MM.1S (cell line): ENCODE data around the gene LPIN1.

Experiments
- EZH2 ChIP-seq: fragments of 300-600 bp; sonication (generic); optimal IDR thresholded peaks from 2 replicates; pipeline ENCODE3; 2017; ENCODE audit warnings: low read depth, mild to moderate bottlenecking, antibody characterized with exemption, low read length, mixed read lengths
- EZH2phosphoT487 ChIP-seq: fragments of 300-600 bp; sonication (generic); IDR thresholded peaks from 2 replicates; pipeline ENCODE4 v1.6.1; 2018; ENCODE audit warnings: antibody characterized with exemption, low read length
- TF ChIP-seq, protein P1 (sequence below): fragments of 300-600 bp; sonication (generic); IDR thresholded peaks from 2 replicates; pipeline ENCODE4 v1.5.1; 2016; ENCODE audit warnings: antibody characterized with exemption, low read length, mixed read lengths

DNA sequence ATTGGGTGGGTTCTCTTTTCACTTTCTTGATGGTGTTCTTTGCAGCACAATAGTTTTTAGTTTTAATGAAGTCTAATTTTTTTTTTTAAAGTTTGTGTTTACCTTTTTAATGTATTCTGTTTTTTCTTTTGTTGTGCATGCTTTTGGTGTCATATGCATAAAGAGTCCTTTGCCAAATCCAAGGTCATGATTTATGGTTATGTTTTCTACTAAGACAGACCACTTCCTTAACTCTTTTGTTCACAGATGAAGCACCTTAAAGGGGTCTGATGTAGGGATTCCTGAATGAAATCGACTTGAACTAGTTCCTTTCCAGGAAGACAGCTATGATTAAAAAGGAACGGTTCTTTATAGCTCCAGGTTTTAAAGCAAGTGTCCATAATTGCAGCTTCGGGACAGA lies 23.1 kb downstream of the LPIN1 start:
- TF ChIP-seq, protein P1, sequence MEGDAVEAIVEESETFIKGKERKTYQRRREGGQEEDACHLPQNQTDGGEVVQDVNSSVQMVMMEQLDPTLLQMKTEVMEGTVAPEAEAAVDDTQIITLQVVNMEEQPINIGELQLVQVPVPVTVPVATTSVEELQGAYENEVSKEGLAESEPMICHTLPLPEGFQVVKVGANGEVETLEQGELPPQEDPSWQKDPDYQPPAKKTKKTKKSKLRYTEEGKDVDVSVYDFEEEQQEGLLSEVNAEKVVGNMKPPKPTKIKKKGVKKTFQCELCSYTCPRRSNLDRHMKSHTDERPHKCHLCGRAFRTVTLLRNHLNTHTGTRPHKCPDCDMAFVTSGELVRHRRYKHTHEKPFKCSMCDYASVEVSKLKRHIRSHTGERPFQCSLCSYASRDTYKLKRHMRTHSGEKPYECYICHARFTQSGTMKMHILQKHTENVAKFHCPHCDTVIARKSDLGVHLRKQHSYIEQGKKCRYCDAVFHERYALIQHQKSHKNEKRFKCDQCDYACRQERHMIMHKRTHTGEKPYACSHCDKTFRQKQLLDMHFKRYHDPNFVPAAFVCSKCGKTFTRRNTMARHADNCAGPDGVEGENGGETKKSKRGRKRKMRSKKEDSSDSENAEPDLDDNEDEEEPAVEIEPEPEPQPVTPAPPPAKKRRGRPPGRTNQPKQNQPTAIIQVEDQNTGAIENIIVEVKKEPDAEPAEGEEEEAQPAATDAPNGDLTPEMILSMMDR: no peak
- no peak for TF ChIP-seq EZH2
- TF ChIP-seq EZH2phosphoT487: no peak
